ENCODE results near the gene RSPO4. TPM values are rescaled to one million over a fixed set of nuclear protein-coding genes. Genes with fewer than 3 reads are reported as not detected.

RSPO4 gene
- total and polyA plus RNA-seq, 9 of the 15 experiments (the other 6 are each of a cell fraction or from before 2014, with no cell fraction given) = 0.04 to 0.34 TPM; not detected in 7

DNA sequence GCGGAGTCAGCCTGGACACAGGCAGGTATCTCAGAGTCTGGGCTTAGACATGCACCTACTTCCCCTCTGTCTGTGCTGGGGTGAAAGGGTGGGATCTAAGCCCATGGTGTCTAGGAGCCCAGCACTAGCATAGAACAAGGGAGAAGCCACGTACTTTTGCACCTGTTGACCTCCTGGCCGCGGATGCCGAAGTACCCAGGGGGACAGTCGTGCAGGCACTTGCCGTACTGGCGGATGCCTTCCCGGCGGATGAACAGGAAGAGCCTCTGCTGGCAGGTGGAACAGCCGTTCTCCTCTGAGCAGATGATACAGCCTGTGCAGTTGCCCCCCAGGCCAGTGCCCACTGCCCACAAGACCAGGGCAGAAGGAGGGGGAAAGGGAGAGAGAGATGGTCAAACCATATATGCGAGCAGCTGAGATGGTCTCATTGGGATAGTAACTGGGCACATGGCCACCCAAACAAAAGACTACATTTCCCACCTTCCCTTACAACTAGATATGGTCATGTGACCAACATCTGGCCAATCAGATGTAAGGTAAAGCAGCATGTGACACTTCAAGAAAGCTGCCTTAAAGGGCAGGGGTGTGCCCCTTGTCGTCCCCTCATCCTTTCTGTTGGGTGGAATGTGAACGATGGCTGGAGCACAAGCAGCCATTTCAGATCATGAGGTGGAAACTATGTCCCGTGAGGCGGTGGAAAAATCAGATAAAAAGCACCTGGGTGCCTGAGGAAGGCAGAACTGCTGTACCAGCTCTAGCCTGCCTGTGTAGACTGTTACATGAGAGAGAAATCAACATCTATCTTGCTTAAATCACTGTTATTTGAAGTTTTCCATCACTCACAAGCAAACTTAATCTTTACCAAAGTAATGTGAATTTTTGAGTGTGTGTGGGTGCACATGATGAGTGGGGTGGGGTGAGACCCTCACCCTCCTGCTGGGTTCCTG is 34.0 kb downstream of the RSPO4 start (continued):
- TF ChIP-seq CBX5 (IDR thresholded peaks at IDR 0.05; ENCODE audit: borderline replicate concordance, low read depth) (no peak), MCM2 (IDR thresholded peaks at IDR 0.05; ENCODE audit: low read depth) (no peak), ZBTB8A (IDR thresholded peaks at IDR 0.05; ENCODE audit: partially characterized antibody) (no peak), PTTG1 (tag; IDR thresholded peaks at IDR 0.05; ENCODE audit: low read depth) (no peak), ILF3 (IDR thresholded peaks at IDR 0.05; ENCODE audit: borderline replicate concordance) (no peak), TOE1 (IDR thresholded peaks at IDR 0.05; ENCODE audit: borderline replicate concordance) (peak; percentile 98), TOE1 (CRISPR knock-in tag; IDR thresholded peaks at IDR 0.05; ENCODE audit: borderline replicate concordance, low read depth) (no peak), HDAC1 (IDR thresholded peaks at IDR 0.05) (no peak), NFXL1 (CRISPR knock-in tag; IDR thresholded peaks at IDR 0.05) (no peak), FIP1L1 (IDR thresholded peaks at IDR 0.05; ENCODE audit: low read depth, low read length, poor library complexity, severe bottlenecking) (no peak), DACH1 (IDR thresholded peaks at IDR 0.05; ENCODE audit: partially characterized antibody) (no peak), ZNF695 (CRISPR knock-in tag; IDR thresholded peaks at IDR 0.05) (no peak), SP1 (CRISPR knock-in tag; IDR thresholded peaks at IDR 0.05) (no peak), ZBTB49 (CRISPR knock-in tag; IDR thresholded peaks at IDR 0.05; ENCODE audit: borderline replicate concordance) (no peak), C11orf30 (IDR thresholded peaks at IDR 0.05; ENCODE audit: low read depth) (no peak), PREB (CRISPR knock-in tag; IDR thresholded peaks at IDR 0.05) (no peak)
- TF ChIP-seq, protein P1, sequence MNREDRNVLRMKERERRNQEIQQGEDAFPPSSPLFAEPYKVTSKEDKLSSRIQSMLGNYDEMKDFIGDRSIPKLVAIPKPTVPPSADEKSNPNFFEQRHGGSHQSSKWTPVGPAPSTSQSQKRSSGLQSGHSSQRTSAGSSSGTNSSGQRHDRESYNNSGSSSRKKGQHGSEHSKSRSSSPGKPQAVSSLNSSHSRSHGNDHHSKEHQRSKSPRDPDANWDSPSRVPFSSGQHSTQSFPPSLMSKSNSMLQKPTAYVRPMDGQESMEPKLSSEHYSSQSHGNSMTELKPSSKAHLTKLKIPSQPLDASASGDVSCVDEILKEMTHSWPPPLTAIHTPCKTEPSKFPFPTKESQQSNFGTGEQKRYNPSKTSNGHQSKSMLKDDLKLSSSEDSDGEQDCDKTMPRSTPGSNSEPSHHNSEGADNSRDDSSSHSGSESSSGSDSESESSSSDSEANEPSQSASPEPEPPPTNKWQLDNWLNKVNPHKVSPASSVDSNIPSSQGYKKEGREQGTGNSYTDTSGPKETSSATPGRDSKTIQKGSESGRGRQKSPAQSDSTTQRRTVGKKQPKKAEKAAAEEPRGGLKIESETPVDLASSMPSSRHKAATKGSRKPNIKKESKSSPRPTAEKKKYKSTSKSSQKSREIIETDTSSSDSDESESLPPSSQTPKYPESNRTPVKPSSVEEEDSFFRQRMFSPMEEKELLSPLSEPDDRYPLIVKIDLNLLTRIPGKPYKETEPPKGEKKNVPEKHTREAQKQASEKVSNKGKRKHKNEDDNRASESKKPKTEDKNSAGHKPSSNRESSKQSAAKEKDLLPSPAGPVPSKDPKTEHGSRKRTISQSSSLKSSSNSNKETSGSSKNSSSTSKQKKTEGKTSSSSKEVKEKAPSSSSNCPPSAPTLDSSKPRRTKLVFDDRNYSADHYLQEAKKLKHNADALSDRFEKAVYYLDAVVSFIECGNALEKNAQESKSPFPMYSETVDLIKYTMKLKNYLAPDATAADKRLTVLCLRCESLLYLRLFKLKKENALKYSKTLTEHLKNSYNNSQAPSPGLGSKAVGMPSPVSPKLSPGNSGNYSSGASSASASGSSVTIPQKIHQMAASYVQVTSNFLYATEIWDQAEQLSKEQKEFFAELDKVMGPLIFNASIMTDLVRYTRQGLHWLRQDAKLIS (CRISPR knock-in tag; IDR thresholded peaks at IDR 0.05) = no peak
- TF ChIP-seq, protein P2, sequence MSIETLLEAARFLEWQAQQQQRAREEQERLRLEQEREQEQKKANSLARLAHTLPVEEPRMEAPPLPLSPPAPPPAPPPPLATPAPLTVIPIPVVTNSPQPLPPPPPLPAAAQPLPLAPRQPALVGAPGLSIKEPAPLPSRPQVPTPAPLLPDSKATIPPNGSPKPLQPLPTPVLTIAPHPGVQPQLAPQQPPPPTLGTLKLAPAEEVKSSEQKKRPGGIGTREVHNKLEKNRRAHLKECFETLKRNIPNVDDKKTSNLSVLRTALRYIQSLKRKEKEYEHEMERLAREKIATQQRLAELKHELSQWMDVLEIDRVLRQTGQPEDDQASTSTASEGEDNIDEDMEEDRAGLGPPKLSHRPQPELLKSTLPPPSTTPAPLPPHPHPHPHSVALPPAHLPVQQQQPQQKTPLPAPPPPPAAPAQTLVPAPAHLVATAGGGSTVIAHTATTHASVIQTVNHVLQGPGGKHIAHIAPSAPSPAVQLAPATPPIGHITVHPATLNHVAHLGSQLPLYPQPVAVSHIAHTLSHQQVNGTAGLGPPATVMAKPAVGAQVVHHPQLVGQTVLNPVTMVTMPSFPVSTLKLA (conservative IDR thresholded peaks at IDR 0.05) = peak in 1 of 2 experiments; percentile 56; a peak in 2 of 4 replicates
